Measurements from ENCODE around the gene UGT1A6. TPM values are rescaled to one million over a fixed set of nuclear protein-coding genes. Genes with fewer than 3 reads are reported as not detected.

Gene UGT1A6
- total RNA-seq, 2 donors from 2014 or later = 4.4 to 5.5 TPM

DNA sequence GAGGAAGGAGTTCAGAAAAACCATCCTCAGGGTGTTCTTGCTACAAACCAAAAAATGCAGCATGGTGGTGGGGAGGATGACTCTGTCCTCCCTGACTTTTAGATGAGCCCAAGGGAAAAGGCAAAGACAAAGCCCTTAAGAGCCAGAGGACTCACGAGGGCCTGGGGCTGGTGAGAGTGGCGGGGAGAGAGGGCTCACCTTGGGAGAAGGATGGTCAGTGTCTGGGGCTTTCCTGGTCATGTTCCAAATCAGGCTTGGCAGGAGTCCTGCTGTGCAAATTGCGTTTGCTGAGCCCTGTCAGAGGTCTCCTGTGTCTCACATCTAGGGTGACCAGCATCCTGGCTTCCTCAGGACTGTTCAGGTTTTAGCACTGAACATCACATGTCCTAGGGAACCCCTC, 72.1 kb downstream of the UGT1A6 start:
- H3K4me1 ChIP-seq = no peaks in the 10 kb centered on the region
- no peaks in the 10 kb centered on the region for H3K27me3 ChIP-seq
- no peak overlapping the region for H3K27ac ChIP-seq
- intact Hi-C loops (cut with DNase I) = no loop called here
- no peaks in the 10 kb centered on the region for H3K36me3 ChIP-seq
- no peak overlapping the region for H3K4me3 ChIP-seq
- no peak for DNase-seq
- H3K9me3 ChIP-seq = no peaks in the 10 kb centered on the region
- no peak overlapping the region for H3K9ac ChIP-seq (ENCODE audit: low read depth in 2 of 2, low read length in 2 of 2)
- TF ChIP-seq CTCF (IDR thresholded peaks at IDR 0.05) = no peak

DNA sequence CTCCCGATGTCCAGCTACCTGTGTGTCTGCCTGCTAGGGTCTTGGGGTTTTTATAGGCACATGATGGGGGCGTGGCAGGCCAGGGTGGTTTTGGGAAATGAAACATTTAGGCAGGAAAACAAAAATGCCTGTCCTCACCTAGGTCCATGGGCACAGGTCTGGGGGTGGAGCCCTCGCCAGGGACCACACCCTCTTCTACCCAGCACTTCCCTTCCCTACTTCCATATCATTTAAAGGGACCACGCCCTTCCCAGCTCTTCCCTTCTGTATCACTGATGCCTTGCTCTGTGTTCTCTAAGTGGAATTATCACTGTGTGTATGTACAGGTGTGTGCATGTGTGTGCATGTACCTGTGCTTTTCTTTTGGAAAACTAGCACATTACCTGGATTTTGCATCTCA, 73.7 kb downstream of the UGT1A6 start:
- Histone ChIP-seq H3K27me3 (no peaks in the 10 kb centered on the region), H3K4me3 (no peak overlapping the region), H3K36me3 (no peaks in the 10 kb centered on the region), H3K9ac (ENCODE audit: low read depth in 2 of 2, low read length in 2 of 2) (no peak overlapping the region), H3K27ac (no peak overlapping the region), H3K9me3 (no peaks in the 10 kb centered on the region), H3K4me1 (no peaks in the 10 kb centered on the region)
- no peak for TF ChIP-seq CTCF (IDR thresholded peaks at IDR 0.05)
- DNase-seq = peak; percentile 31
- intact Hi-C loops (cut with DNase I) = no loop called here

- Histone ChIP-seq H3K36me3 (no peaks in the 10 kb centered on the region), H3K27ac (no peak overlapping the region), H3K27me3 (no peaks in the 10 kb centered on the region), H3K9me3 (no peaks in the 10 kb centered on the region), H3K4me1 (no peaks in the 10 kb centered on the region), H3K9ac (ENCODE audit: low read depth in 2 of 2, low read length in 2 of 2) (no peak overlapping the region), H3K4me3 (no peak overlapping the region)
- intact Hi-C loops (cut with DNase I) = no loop called here
- DNase-seq = no peak
- no peak for TF ChIP-seq CTCF (IDR thresholded peaks at IDR 0.05)
These were observed 75.4 kb downstream of the UGT1A6 start for GRCh38 chr2:233768076-233768475.

- H3K4me1 ChIP-seq = no peaks in the 10 kb centered on the region
- intact Hi-C loops (cut with DNase I) = no loop called here
- no peak overlapping the region for H3K4me3 ChIP-seq
- H3K27me3 ChIP-seq = no peaks in the 10 kb centered on the region
- no peaks in the 10 kb centered on the region for H3K9me3 ChIP-seq
- TF ChIP-seq CTCF (IDR thresholded peaks at IDR 0.05) = no peak
- H3K27ac ChIP-seq = no peak overlapping the region
- DNase-seq = no peak
- no peaks in the 10 kb centered on the region for H3K36me3 ChIP-seq
- H3K9ac ChIP-seq (ENCODE audit: low read depth in 2 of 2, low read length in 2 of 2) = no peak overlapping the region
These were observed 76.6 kb downstream of the UGT1A6 start for GRCh38 chr2:233769260-233769659.

DNA sequence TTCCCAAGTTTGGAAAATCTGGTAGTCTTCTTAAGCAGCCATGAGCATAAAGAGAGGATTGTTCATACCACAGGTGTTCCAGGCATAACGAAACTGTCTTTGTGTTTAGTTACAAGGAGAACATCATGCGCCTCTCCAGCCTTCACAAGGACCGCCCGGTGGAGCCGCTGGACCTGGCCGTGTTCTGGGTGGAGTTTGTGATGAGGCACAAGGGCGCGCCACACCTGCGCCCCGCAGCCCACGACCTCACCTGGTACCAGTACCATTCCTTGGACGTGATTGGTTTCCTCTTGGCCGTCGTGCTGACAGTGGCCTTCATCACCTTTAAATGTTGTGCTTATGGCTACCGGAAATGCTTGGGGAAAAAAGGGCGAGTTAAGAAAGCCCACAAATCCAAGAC, 79.5 kb downstream of the UGT1A6 start:
- H3K27me3 ChIP-seq = no peaks in the 10 kb centered on the region
- H3K9ac ChIP-seq (ENCODE audit: low read depth in 2 of 2, low read length in 2 of 2) = no peak overlapping the region
- no peaks in the 10 kb centered on the region for H3K4me1 ChIP-seq
- no peak for DNase-seq
- no peaks in the 10 kb centered on the region for H3K9me3 ChIP-seq
- no peak overlapping the region for H3K4me3 ChIP-seq
- intact Hi-C loops (cut with DNase I) = no loop called here
- H3K36me3 ChIP-seq = no peaks in the 10 kb centered on the region
- TF ChIP-seq CTCF (IDR thresholded peaks at IDR 0.05) = no peak
- no peak overlapping the region for H3K27ac ChIP-seq

DNA sequence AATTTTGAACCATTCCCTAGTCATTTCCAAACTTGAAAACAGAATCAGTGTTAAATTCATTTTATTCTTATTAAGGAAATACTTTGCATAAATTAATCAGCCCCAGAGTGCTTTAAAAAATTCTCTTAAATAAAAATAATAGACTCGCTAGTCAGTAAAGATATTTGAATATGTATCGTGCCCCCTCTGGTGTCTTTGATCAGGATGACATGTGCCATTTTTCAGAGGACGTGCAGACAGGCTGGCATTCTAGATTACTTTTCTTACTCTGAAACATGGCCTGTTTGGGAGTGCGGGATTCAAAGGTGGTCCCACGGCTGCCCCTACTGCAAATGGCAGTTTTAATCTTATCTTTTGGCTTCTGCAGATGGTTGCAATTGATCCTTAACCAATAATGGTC, 79.9 kb downstream of the UGT1A6 start:
- intact Hi-C loops (cut with DNase I) = no loop called here
- TF ChIP-seq CTCF (IDR thresholded peaks at IDR 0.05) = no peak
- no peak for DNase-seq
- Histone ChIP-seq H3K9ac (ENCODE audit: low read depth in 2 of 2, low read length in 2 of 2) (no peak overlapping the region), H3K4me1 (no peaks in the 10 kb centered on the region), H3K9me3 (no peaks in the 10 kb centered on the region), H3K27me3 (no peaks in the 10 kb centered on the region), H3K27ac (no peak overlapping the region), H3K4me3 (no peak overlapping the region), H3K36me3 (no peaks in the 10 kb centered on the region)

Measured in colonic mucosa (tissue), 4 donors.